Esophagus muscularis mucosa (tissue), 4 donors: Measurements from ENCODE around the gene CEBPZ. TPM values are rescaled to one million over a fixed set of nuclear protein-coding genes. Genes with fewer than 3 reads are reported as not detected.

Experiments
- DNase-seq: peaks from one replicate; pipeline ENCODE4 v3.0.0-alpha.2; 2017; ENCODE audit errors: extremely low spot score
- H3K27ac ChIP-seq, 4 donors: fragments of 200-600 bp; sonication (generic); replicated peaks in 1 of 4; 1 replicate in 3 of 4; 2 replicates in 1 of 4; pipeline ENCODE4 v1.5.1; 2016 to 2019; ENCODE audit warnings: mild to moderate bottlenecking in 1 of 4
- H3K27me3 ChIP-seq, 4 donors: fragments of 200-600 bp; sonication (generic); one replicate each; pipeline versions ENCODE4 v1.5.1 to v1.6.0; 2016 to 2019
- H3K36me3 ChIP-seq, 4 donors: fragments of 200-600 bp; sonication (generic); one replicate each; pipeline ENCODE4 v1.5.1; 2016 to 2019
- H3K4me1 ChIP-seq, 4 donors: fragments of 200-600 bp; sonication (generic); one replicate each; pipeline ENCODE4 v1.5.1; 2016 to 2019
- H3K4me3 ChIP-seq, 4 donors: fragments of 200-600 bp; sonication (generic); 1 replicate in 2 of 4; 2 replicates in 2 of 4; pipeline ENCODE4 v1.5.1; 2016 to 2019; ENCODE audit warnings: mild to moderate bottlenecking in 4 of 4, moderate library complexity in 1 of 4
- H3K9me3 ChIP-seq, 4 donors: fragments of 200-600 bp; sonication (generic); 1 replicate in 3 of 4; 2 replicates in 1 of 4; pipeline ENCODE4 v1.5.1; 2016 to 2019
- CTCF ChIP-seq, 3 experiments: fragments of 200-600 bp in 2 of 3; fragments of 450-650 bp in 1 of 3; sonication (generic) in 2 of 3; IDR thresholded peaks; one replicate each; pipeline ENCODE4 v1.5.1; 2017 to 2019; ENCODE audit warnings: antibody characterized with exemption in 3 of 3, mild to moderate bottlenecking in 2 of 3, moderate library complexity in 1 of 3
- EP300 ChIP-seq: sonication (generic); formaldehyde crosslinking; IDR thresholded peaks from one replicate; pipeline ENCODE4 v1.6.1; 2017; ENCODE audit warnings: antibody characterized with exemption
- POLR2A ChIP-seq: fragments of 450-650 bp; IDR thresholded peaks from one replicate; pipeline ENCODE4 v1.6.1; 2017; ENCODE audit warnings: antibody characterized with exemption, moderate library complexity, mild to moderate bottlenecking, low read depth
- POLR2AphosphoS5 ChIP-seq, 2 donors: sonication (generic); formaldehyde crosslinking; IDR thresholded peaks; one replicate each; pipeline ENCODE4 v1.6.1; 2017; ENCODE audit warnings: antibody characterized with exemption in 2 of 2
- WGBS: methylation state at CpG from one replicate; pipeline ENCODE4 v1.1.5; 2018; 5-methylcytosine and 5-hydroxymethylcytosine counted together
- intact Hi-C: fragments of 100-400 bp; cut with DNase I; formaldehyde crosslinking; loops from one replicate; pipeline ENCODE4 v1.15.1; 2023
- total RNA-seq, 4 donors: library from RNA; depleted of rRNA; stranded (reverse); fragments of >200 nt; gene quantifications; one replicate each; pipeline versions ENCODE4 v1.1.0 to v1.2.1, GENCODE V29; 2016

Gene CEBPZ, protein sequence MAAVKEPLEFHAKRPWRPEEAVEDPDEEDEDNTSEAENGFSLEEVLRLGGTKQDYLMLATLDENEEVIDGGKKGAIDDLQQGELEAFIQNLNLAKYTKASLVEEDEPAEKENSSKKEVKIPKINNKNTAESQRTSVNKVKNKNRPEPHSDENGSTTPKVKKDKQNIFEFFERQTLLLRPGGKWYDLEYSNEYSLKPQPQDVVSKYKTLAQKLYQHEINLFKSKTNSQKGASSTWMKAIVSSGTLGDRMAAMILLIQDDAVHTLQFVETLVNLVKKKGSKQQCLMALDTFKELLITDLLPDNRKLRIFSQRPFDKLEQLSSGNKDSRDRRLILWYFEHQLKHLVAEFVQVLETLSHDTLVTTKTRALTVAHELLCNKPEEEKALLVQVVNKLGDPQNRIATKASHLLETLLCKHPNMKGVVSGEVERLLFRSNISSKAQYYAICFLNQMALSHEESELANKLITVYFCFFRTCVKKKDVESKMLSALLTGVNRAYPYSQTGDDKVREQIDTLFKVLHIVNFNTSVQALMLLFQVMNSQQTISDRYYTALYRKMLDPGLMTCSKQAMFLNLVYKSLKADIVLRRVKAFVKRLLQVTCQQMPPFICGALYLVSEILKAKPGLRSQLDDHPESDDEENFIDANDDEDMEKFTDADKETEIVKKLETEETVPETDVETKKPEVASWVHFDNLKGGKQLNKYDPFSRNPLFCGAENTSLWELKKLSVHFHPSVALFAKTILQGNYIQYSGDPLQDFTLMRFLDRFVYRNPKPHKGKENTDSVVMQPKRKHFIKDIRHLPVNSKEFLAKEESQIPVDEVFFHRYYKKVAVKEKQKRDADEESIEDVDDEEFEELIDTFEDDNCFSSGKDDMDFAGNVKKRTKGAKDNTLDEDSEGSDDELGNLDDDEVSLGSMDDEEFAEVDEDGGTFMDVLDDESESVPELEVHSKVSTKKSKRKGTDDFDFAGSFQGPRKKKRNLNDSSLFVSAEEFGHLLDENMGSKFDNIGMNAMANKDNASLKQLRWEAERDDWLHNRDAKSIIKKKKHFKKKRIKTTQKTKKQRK
- total RNA-seq = 10 to 100 TPM; 22.4 to 34.5 (median 30.0) TPM

- intact Hi-C loops = loop anchor here (5.0 kb wide), 3 partner anchors 34 to 91 kb away; partner anchors contain the start of genes CEBPZOS, EIF2AK2 and PRKD3
- H3K4me1 ChIP-seq = peaks cover 24 to 47% (median 39%) of the 10 kb centered on the region in 4 donors
- H3K9me3 ChIP-seq = no peaks in the 10 kb centered on the region
- WGBS = under 1% methylated on average over 49 of the region's 73 CpGs
- H3K36me3 ChIP-seq = peaks cover 15 to 26% (median 20%) of the 10 kb centered on the region in 4 donors
- peak within 1 kb of the TSS; percentile 89 to 95 (median 94) for H3K27ac ChIP-seq
- H3K27me3 ChIP-seq = no peaks in the 10 kb centered on the region
- no peak for TF ChIP-seq CTCF (IDR thresholded peaks at IDR 0.05)
- TF ChIP-seq POLR2AphosphoS5 (IDR thresholded peaks at IDR 0.05) = peak; percentile 93 to 95
- peak within 1 kb of the TSS; percentile 85 to 96 (median 91) for H3K4me3 ChIP-seq
- peak; percentile 98 for DNase-seq
Observed at GRCh38 chr2:37231241-37232130, at the start of gene CEBPZ, which contains the start of gene NDUFAF7. Gene CEBPZ, minus strand, starts transcription at chr2:37231596. Its CDS starts 29 bp downstream, at chr2:37231567. Gene NDUFAF7, plus strand, starts transcription at chr2:37231658. Its CDS starts 48 bp downstream, at chr2:37231706.

GRCh38 chr2:37276291-37276690 is 44.9 kb upstream of the CEBPZ start:
- no peak for DNase-seq
- TF ChIP-seq CTCF (IDR thresholded peaks at IDR 0.05) (no peak), EP300 (no peak), POLR2AphosphoS5 (IDR thresholded peaks at IDR 0.05) (no peak), POLR2A (no peak)
- H3K4me3 ChIP-seq = no peak overlapping the region
- peaks cover 16 to 92% (median 58%) of the 10 kb centered on the region in 4 donors for H3K36me3 ChIP-seq
- intact Hi-C loops = no loop called here
- no peaks in the 10 kb centered on the region for H3K9me3 ChIP-seq
- H3K27me3 ChIP-seq = no peaks in the 10 kb centered on the region
- H3K27ac ChIP-seq = no peak overlapping the region
- no peaks in the 10 kb centered on the region for H3K4me1 ChIP-seq
- WGBS = 83% methylated on average over 2 of the region's 2 CpGs

DNA sequence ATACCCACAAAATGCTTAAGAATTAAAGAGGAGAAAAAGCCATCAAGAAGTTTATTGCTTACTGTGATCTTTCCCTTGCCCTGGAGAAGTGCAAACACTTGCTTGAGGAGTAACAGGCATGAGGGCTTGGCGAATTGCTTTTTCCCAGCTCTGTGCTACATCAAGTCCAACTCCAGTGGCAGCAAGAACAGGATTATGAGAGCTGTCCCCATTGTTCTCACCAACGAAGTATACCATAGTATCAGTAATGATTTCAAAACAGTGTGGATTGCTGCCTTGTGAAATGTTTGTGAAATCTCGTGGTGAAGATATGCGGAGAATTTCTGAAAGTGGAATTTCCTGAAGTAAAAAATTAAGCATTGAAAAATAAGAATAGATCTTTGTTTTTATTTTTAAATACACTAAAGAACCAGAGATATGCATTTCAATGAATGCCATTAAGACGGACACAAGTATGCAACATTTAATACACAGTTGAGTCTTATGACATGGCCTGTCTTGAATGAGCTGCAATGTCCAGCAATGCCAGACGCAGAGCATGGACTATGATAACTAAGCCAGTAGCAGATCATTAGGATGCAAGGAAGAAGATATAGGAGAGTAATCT is 43.1 kb upstream of the CEBPZ start:
- intact Hi-C loops = no loop called here
- TF ChIP-seq CTCF (IDR thresholded peaks at IDR 0.05) = no peak
- no peak for TF ChIP-seq POLR2AphosphoS5 (IDR thresholded peaks at IDR 0.05)
- TF ChIP-seq POLR2A = no peak
- no peak for TF ChIP-seq EP300
- no peak for DNase-seq
- Histone ChIP-seq H3K36me3 (peaks cover 16 to 91% (median 61%) of the 10 kb centered on the region in 4 donors), H3K27ac (no peak overlapping the region), H3K27me3 (no peaks in the 10 kb centered on the region), H3K4me1 (no peaks in the 10 kb centered on the region), H3K4me3 (no peak overlapping the region), H3K9me3 (no peaks in the 10 kb centered on the region)
- WGBS = 68% methylated on average over 6 of the region's 6 CpGs
